K562 (cell line): ENCODE results near the gene SPATA33. TPM values are rescaled to one million over a fixed set of nuclear protein-coding genes. Genes with fewer than 3 reads are reported as not detected.

Experiments used
- CTBP1 ChIP-seq: fragments of 450-650 bp; IDR thresholded peaks from 2 replicates; pipeline ENCODE4 v1.6.1; 2016; ENCODE audit warnings: borderline replicate concordance
- ELF4 ChIP-seq: fragments of 450-650 bp; formaldehyde crosslinking; IDR thresholded peaks from 2 replicates; pipeline ENCODE4 v1.4.0; 2022; ENCODE audit warnings: missing genetic modification characterization
- EWSR1 ChIP-seq: fragments of 450-650 bp; IDR thresholded peaks from 2 replicates; pipeline ENCODE4 v1.6.1; 2018; ENCODE audit warnings: borderline replicate concordance, mild to moderate bottlenecking, low read depth, moderate library complexity; ENCODE audit not compliant: partially characterized antibody
- GTF2F1 ChIP-seq: IDR thresholded peaks from 2 replicates; pipeline ENCODE4 v1.6.1; 2011; ENCODE audit warnings: low read depth, low read length, improper control_type of control experiment
- GTF3C2 ChIP-seq: IDR thresholded peaks from 3 replicates; pipeline ENCODE4 v1.6.1; 2011; ENCODE audit warnings: borderline replicate concordance, mild to moderate bottlenecking, moderate library complexity; ENCODE audit not compliant: insufficient read length; ENCODE audit errors: extremely low read depth
- HIVEP1 ChIP-seq: fragments of 250-450 bp; sonication (Bioruptor Pico); IDR thresholded peaks from 2 replicates; pipeline ENCODE4 v1.4.0; 2020; ENCODE audit warnings: mild to moderate bottlenecking
- HLTF ChIP-seq: fragments of 450-650 bp; IDR thresholded peaks from 2 replicates; pipeline ENCODE4 v1.6.1; 2016
- KLF10 ChIP-seq: fragments of 250-450 bp; sonication (Bioruptor Pico); IDR thresholded peaks from 2 replicates; pipeline ENCODE4 v1.6.1; 2021; ENCODE audit warnings: matching md5 sums
- MEIS2 ChIP-seq: fragments of 450-650 bp; IDR thresholded peaks from 2 replicates; pipeline ENCODE4 v1.6.1; 2014; ENCODE audit warnings: mild to moderate bottlenecking; ENCODE audit not compliant: partially characterized antibody
- MYNN ChIP-seq, 2 experiments: sonication (generic); formaldehyde crosslinking in 1 of 2; IDR thresholded peaks; 2 replicates each; pipeline versions ENCODE4 v1.5.0 to v1.6.1; 2016 to 2020; ENCODE audit warnings: antibody characterized with exemption in 1 of 2, missing genetic modification reagents in 1 of 2
- NCOR1 ChIP-seq: fragments of 450-650 bp; IDR thresholded peaks from 2 replicates; pipeline ENCODE4 v1.6.1; 2016; ENCODE audit warnings: mild to moderate bottlenecking, moderate library complexity
- OTX1 ChIP-seq: fragments of 450-650 bp; formaldehyde crosslinking; IDR thresholded peaks from 2 replicates; pipeline ENCODE4 v1.4.0; 2022; ENCODE audit warnings: mild to moderate bottlenecking
- RBM22 ChIP-seq: fragments of 200-400 bp; formaldehyde crosslinking; IDR thresholded peaks from 2 replicates; pipeline ENCODE4 v1.6.1; 2018; ENCODE audit warnings: low read length, low read depth; ENCODE audit not compliant: poor library complexity, severe bottlenecking
- RUNX1 ChIP-seq: sonication (generic); IDR thresholded peaks from 2 replicates; pipeline ENCODE4 v1.6.1; 2016; ENCODE audit warnings: antibody characterized with exemption, low read depth
- SMARCB1 ChIP-seq: IDR thresholded peaks from 2 replicates; pipeline ENCODE4 v1.6.1; 2011; ENCODE audit warnings: improper control_type of control experiment, low read depth; ENCODE audit not compliant: insufficient read length
- TAF7 ChIP-seq: fragments of 450-650 bp; IDR thresholded peaks from 2 replicates; pipeline ENCODE4 v1.6.1; 2016; ENCODE audit warnings: missing genetic modification characterization, missing compliant biosample characterization
- TFAM ChIP-seq: fragments of 250-450 bp; sonication (Bioruptor Pico); conservative IDR thresholded peaks from 2 replicates; pipeline ENCODE4 v1.5.0; 2021; ENCODE audit warnings: mild to moderate bottlenecking, moderate library complexity
- TFE3 ChIP-seq: fragments of 450-650 bp; formaldehyde crosslinking; IDR thresholded peaks from 2 replicates; pipeline ENCODE4 v1.4.0; 2020; ENCODE audit warnings: mild to moderate bottlenecking, mixed read lengths
- ZNF324 ChIP-seq: fragments of 250-450 bp; sonication (Bioruptor Pico); IDR thresholded peaks from 2 replicates; pipeline ENCODE4 v1.4.0; 2020; ENCODE audit warnings: mild to moderate bottlenecking
- polyA plus RNA-seq, 8 experiments: library from polyadenylated mRNA; depleted of rRNA in 4 of 8; stranded (reverse) in 5 of 8; unstranded in 3 of 8; fragments of >200 nt; fragmentation: Nextera tagmentation in 2 of 8; fragmentation: Illumina TruSeq in 1 of 8; extraction: Ambion mirVana in 2 of 8; extraction: Trizol in 1 of 8; gene quantifications; 2 replicates each; pipeline versions ENCODE4 v1.2.1 to v1.2.3, GENCODE V29; 2011 to 2014; ENCODE audit warnings: inconsistent platforms in 1 of 8, missing spikeins in 1 of 8
- total RNA-seq, 7 experiments: library from RNA; depleted of rRNA in 6 of 7; stranded (reverse); fragments of >200 nt in 6 of 7; fragmentation: Illumina TruSeq in 2 of 7; extraction: Trizol in 2 of 7; gene quantifications; 2 replicates each; pipeline versions ENCODE4 v1.2.1 to v1.2.3, GENCODE V29; 2011 to 2021; ENCODE audit warnings: low replicate concordance in 1 of 7
- TF ChIP-seq, protein P1 (sequence below): IDR thresholded peaks from 2 replicates; pipeline ENCODE4 v1.6.1; 2016; ENCODE audit warnings: missing genetic modification characterization, missing compliant biosample characterization
- TF ChIP-seq, protein P2 (sequence below), 2 experiments: fragments of 200-800 bp in 1 of 2; sonication (Bioruptor generic) in 1 of 2; sonication (generic) in 1 of 2; formaldehyde crosslinking in 1 of 2; IDR thresholded peaks in 1 of 2; conservative IDR thresholded peaks in 1 of 2; 2 replicates each; pipeline versions ENCODE4 v1.5.0 to v1.6.1; 2016 to 2020; ENCODE audit warnings: missing compliant biosample characterization in 1 of 2, missing genetic modification characterization in 1 of 2, missing genetic modification reagents in 1 of 2

SPATA33 gene
- total and polyA plus RNA-seq, 9 of the 15 experiments (the other 6 are each of a cell fraction or from before 2014, with no cell fraction given), result 4.0 to 20.0 (median 11.8) TPM

DNA sequence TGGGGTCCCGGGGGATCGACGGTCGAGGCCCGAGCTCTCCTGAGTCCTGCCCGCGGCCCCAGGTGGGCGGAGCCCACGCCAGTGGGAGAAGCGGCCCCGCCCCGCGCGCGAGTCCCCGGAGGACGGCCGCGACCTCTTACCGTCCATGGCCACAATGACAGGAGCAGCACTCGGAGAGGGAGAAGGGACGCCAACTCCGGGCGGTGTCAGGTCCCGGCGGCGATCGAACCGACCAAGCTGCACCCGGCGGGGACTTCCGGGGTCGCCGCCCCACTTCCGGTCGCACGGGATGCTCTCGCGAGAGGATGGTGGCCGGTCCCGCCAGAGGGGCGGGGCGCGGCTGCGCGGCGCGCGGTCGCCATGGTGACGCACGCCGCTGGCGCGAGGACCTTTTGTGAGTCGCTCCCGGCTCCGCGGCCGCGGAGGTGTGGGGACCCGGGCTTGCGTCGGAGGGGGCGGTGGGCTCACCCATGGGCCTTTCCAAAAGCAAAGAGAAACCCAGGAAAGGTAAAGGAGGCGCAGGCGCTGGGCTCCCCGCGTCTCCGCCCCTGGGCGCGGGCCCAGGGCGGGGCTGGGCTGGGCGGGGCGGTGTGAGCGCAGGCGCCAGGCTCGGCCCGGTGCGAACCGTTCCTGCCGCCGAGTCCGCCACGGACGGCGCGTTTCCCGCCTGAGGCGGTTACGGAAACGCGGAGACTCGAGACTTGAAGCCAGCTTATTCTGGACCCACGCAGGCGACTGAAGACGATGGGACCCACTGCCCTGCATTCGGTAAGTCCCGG is at the start of gene SPATA33, which contains the start of gene CHMP1A (continued):
- TF ChIP-seq TFE3 (CRISPR knock-in tag) (no peak), ELF4 (CRISPR knock-in tag) (peak; percentile 92), OTX1 (0 out of 2 replicates have a peak, but pooled peaks have one; percentile 24), GTF3C2 (no peak), TFAM (CRISPR knock-in tag) (no peak), NCOR1 (no peak), RBM22 (peak; percentile 92), MYNN (IDR thresholded peaks at IDR 0.05) (no peak), MYNN (CRISPR knock-in tag; IDR thresholded peaks at IDR 0.05) (no peak), HIVEP1 (CRISPR knock-in tag) (no peak), SMARCB1 (no peak), TAF7 (peak; percentile 69; the same call in 1 of the 2 replicates), KLF10 (no peak), MEIS2 (no peak), EWSR1 (no peak), HLTF (no peak), RUNX1 (no peak), CTBP1 (peak; percentile 63), GTF2F1 (no peak), ZNF324 (CRISPR knock-in tag) (peak; percentile 99)
- TF ChIP-seq, protein P1, sequence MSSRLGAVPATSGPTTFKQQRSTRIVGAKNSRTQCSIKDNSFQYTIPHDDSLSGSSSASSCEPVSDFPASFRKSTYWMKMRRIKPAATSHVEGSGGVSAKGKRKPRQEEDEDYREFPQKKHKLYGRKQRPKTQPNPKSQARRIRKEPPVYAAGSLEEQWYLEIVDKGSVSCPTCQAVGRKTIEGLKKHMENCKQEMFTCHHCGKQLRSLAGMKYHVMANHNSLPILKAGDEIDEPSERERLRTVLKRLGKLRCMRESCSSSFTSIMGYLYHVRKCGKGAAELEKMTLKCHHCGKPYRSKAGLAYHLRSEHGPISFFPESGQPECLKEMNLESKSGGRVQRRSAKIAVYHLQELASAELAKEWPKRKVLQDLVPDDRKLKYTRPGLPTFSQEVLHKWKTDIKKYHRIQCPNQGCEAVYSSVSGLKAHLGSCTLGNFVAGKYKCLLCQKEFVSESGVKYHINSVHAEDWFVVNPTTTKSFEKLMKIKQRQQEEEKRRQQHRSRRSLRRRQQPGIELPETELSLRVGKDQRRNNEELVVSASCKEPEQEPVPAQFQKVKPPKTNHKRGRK, result no peak
- TF ChIP-seq, protein P2, sequence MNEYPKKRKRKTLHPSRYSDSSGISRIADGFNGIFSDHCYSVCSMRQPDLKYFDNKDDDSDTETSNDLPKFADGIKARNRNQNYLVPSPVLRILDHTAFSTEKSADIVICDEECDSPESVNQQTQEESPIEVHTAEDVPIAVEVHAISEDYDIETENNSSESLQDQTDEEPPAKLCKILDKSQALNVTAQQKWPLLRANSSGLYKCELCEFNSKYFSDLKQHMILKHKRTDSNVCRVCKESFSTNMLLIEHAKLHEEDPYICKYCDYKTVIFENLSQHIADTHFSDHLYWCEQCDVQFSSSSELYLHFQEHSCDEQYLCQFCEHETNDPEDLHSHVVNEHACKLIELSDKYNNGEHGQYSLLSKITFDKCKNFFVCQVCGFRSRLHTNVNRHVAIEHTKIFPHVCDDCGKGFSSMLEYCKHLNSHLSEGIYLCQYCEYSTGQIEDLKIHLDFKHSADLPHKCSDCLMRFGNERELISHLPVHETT (CRISPR knock-in tag; conservative IDR thresholded peaks at IDR 0.05 in 1 of 2, IDR thresholded peaks at IDR 0.05 in 1 of 2), result peak in 1 of 2 experiments; percentile 84; a peak in 2 of 4 replicates
